HG02981 (cell line): ENCODE measurements around the gene SNRK.

Source experiments
- ATAC-seq: cut with Tn5 transposase; IDR thresholded peaks from one replicate; pipeline ENCODE4 v1.9.1; 2021; ENCODE audit warnings: mild to moderate bottlenecking, moderate library complexity; ENCODE audit not compliant: unreplicated experiment

SNRK gene

GRCh38 chr3:43369404-43370292 lies 83.3 kb downstream of the SNRK start:
- no peak for ATAC-seq

- no peak for ATAC-seq
Measured at GRCh38 chr3:43370293-43370980, 84.1 kb downstream of the SNRK start.

DNA sequence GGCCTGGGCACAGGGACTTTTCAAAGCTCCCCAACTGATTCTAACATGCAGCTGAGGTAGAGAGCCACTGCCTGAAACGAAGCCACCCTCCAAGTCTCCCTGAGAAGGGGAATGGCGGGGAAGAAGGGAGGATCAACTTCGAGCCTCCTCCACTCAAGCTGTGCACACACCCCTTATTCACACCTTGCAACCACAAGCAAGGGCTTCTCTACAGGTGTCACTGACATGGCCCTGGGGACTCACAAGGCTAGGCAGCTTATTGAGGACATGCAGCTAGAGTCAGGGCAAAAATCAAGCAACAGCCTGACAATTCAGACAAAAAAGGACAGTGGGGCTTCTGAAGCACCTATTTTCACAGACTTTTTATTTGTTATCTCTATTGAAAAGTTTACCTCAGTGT lies 85.2 kb downstream of the SNRK start:
- ATAC-seq = no peak

- no peak for ATAC-seq
Measured at GRCh38 chr3:43372007-43372740, 85.8 kb downstream of the SNRK start.

- no peak for ATAC-seq
Measured at GRCh38 chr3:43372809-43373559, 86.6 kb downstream of the SNRK start.

DNA sequence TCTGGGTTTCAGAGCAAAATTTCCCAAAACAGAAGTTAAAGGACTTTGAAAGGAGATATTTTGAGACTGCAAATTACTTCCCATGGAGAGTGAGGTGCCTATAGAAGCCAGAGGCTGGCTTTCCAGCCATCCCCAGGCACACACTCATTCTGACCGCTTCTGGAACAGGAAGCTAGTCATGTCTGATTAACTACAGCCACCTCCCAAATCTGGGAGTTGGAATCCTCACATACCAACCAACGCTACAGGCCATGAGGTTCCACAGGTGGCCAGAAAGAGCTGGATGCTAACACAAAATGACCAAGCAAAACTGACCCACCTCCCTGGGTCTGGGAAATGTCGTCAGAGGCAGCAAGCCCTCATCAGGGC lies 87.2 kb downstream of the SNRK start:
- ATAC-seq = no peak

- ATAC-seq = peak; percentile 72
Measured at GRCh38 chr3:43378066-43378935, 92.0 kb downstream of the SNRK start.

DNA sequence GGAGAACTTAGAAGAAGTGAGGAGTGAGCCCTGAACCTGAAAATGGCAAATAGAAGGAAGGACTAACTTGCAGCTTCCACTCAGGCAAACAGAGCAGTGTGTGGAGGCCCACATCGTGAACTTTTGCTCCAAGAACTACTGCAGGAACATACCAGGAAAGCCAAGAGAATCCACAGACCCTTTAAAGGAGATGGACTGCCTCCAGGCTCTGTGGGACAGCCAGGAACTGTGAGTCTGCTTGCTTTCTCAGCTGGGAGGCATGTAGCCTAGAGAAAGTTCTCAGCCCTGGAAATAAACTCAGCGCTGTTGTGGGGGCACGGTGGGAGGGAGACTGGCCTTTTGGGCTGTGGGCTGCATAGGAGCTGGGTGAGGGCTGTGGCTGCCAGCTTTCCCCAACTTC lies 93.0 kb downstream of the SNRK start:
- ATAC-seq = no peak

- no peak for ATAC-seq
Measured at GRCh38 chr3:43388175-43388574, 101.8 kb downstream of the SNRK start.

- no peak for ATAC-seq
Measured at GRCh38 chr3:43388915-43389314, 102.6 kb downstream of the SNRK start.

GRCh38 chr3:43389388-43390254 lies 103.3 kb downstream of the SNRK start:
- ATAC-seq = peak; percentile 74

GRCh38 chr3:43390255-43390588 lies 103.9 kb downstream of the SNRK start:
- no peak for ATAC-seq

DNA sequence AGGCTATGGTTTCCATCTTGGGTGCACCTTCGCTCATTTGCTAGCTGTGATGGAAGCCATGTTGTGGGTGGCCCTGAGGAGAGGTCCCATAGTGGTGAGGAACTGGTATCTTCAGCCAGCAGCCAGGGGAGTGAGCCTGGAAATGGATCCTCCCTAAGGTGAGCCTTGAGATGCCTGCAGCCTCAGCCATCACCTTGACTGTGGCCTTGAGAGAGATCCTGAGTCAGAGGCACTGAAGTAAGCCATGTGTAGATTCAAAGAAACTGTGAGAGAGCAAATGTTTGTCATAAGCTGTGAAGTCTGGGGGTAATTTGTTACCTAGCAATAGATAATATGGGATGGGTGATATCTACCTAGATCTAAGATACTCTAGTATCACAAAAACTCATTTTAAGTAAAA lies 105.3 kb downstream of the SNRK start:
- no peak for ATAC-seq

DNA sequence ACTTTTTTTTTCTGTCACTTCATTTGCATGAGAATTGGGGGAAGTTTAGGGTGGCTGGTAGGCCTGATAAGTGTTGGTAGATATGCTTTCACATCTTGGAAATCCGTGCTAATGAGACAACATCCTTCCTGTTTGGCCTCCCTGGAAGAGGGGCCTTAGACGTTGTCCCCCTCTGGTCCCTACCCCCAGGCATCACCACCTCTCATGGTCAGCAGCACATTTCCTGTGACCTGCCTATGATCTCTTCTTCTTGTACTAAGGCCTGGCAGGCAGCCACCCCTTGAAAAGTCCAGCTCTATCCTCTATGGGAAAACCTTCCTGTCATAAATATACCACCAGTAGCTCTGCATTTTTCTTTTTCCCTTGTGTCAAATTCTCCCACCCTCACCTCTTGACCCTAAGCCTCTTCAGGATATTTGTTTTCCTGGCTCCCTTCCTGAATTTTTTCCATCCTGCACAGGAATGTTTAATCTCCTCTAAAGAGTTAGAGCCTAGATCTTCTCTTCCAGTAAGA lies 107.8 kb downstream of the SNRK start:
- no peak for ATAC-seq

GRCh38 chr3:43399034-43399433 lies 112.7 kb downstream of the SNRK start:
- ATAC-seq = no peak

DNA sequence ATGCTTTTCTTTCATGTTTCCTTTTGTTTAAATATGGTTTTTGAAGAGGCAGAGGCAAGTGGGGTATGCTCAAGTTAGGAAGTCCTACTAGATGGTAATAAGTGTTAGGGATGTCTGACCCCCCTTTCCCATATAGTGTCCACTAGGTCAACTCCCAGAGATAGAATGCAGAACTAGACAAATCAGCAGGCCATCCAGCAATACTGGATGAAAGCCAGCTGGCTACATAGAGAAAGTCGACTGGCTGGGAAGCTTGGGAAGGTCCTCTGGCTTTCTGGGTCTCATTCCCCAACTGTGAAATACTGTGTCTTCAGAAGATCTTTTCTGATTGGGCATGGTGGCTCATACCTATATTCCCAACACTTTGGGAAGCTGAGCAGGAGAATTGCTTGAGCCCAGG lies 113.8 kb downstream of the SNRK start:
- ATAC-seq = no peak
